ENCODE measurements around the gene AFF3.

AFF3 gene

DNA sequence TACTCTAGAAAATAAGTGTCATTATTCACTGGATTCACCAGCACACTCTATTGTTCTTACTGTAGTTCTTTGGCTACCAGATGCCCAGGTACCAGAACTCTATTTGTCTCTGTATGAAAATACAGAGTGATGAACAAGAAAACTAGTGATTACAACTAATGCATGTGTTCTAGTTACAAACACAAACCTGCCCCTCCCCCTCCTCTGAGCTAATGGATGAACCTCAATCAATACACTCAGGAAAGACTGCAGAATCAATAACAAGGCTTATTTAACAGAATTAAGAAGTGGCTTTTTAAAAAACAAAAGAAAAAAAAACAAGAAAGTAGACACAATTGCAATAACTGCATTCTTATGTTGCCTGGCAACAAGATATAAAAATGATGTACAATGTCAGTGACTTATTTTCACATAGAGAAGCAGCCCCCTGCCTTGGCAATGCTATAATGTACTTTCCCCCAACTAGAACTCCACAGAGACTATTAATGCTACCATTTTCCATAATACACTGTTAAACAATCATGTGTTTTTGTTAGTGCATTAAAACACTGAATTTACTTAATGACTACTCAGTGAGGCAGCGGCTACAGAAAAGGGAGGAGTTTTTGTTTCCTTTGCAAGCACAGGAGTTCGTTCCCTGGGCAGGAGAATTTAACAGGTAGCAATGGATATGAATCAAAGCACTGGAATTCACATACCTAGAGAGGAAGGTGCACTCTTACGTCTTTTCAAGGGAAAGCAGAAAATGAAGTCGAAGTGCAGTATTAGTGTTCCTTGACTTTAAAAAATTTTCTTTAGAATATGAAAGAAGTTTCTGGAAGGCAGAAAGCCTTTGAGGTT is 333.8 kb downstream of the AFF3 start:
- no peak overlapping the region for H3K27ac ChIP-seq (ENCODE audit: low read length)
- no peak overlapping the region for H3K9ac ChIP-seq (ENCODE audit: low read length in 2 of 2)
- no peaks in the 10 kb centered on the region for H3K27me3 ChIP-seq (ENCODE audit: control insufficient read depth in 1 of 2, insufficient read depth in 2 of 2, low read length in 2 of 2)
- H3K9me3 ChIP-seq (ENCODE audit: control insufficient read depth in 2 of 2, low read length in 2 of 2) = no peaks in the 10 kb centered on the region
- H3K4me1 ChIP-seq (ENCODE audit: control insufficient read depth, insufficient read depth, low read length) = no peaks in the 10 kb centered on the region
- H3K36me3 ChIP-seq (ENCODE audit: control insufficient read depth in 2 of 2, insufficient read depth in 2 of 2, low read length in 2 of 2) = no peaks in the 10 kb centered on the region
- H3K4me3 ChIP-seq (ENCODE audit: low read length in 2 of 2) = no peak overlapping the region

DNA sequence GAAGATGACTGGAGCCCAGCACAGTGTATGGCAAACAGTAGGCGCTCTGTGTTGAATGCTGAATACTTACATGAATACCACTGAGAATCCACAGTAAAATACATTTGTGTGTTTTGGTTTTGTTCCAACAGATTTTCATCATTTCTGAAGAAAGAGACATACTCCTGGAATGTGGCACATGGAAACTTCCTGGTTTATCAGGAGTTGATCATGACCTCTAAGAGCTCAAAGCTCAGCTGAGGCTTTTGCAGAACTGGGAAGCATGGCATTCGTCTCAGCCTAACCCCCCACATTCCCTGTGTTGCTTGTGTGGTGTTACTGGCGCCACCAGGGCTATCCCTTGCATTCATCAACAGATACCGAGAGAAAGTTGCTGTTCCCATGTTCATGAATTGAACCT is 335.6 kb downstream of the AFF3 start:
- H3K4me1 ChIP-seq (ENCODE audit: control insufficient read depth, insufficient read depth, low read length) = no peaks in the 10 kb centered on the region

DNA sequence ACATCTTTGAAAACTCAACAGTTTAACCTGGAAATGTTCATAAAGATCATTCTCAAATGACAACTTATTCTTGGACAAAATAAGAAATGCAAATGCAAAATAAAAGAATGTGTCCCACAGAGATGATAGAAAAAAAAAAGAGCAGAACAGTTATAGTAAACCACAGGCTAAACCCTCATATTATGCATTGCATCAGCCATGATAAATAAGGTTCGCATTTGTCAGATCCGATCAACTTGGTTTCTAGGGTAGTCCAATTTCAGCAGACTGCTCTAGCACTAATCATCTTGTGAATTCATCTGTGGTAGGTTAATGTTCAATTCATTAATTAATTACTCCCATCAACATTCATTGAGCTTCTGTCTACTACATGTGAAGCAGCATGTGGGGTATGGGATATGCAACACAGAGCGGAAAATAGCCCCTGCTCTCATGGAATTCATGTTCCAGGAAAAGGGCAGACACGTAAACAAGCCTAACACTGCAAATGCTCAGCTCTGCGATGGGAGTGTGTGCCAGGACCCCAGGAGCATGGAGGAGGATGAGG is 336.4 kb downstream of the AFF3 start:
- Histone ChIP-seq H3K36me3 (ENCODE audit: control insufficient read depth in 2 of 2, insufficient read depth in 2 of 2, low read length in 2 of 2) (no peaks in the 10 kb centered on the region), H3K9me3 (ENCODE audit: control insufficient read depth in 2 of 2, low read length in 2 of 2) (no peaks in the 10 kb centered on the region), H3K27ac (ENCODE audit: low read length) (no peak overlapping the region), H3K4me3 (ENCODE audit: low read length in 2 of 2) (no peak overlapping the region), H3K4me1 (ENCODE audit: control insufficient read depth, insufficient read depth, low read length) (no peaks in the 10 kb centered on the region), H3K27me3 (ENCODE audit: control insufficient read depth in 1 of 2, insufficient read depth in 2 of 2, low read length in 2 of 2) (no peaks in the 10 kb centered on the region), H3K9ac (ENCODE audit: low read length in 2 of 2) (no peak overlapping the region)

More for the DNA sequence above, 335.6 kb downstream of the AFF3 start:
- H3K36me3 ChIP-seq (ENCODE audit: control insufficient read depth in 2 of 2, insufficient read depth in 2 of 2, low read length in 2 of 2) = no peaks in the 10 kb centered on the region
- H3K9ac ChIP-seq (ENCODE audit: low read length in 2 of 2) = no peak overlapping the region
- H3K4me3 ChIP-seq (ENCODE audit: low read length in 2 of 2) = no peak overlapping the region
- H3K27me3 ChIP-seq (ENCODE audit: control insufficient read depth in 1 of 2, insufficient read depth in 2 of 2, low read length in 2 of 2) = no peaks in the 10 kb centered on the region
- H3K27ac ChIP-seq (ENCODE audit: low read length) = no peak overlapping the region
- H3K9me3 ChIP-seq (ENCODE audit: control insufficient read depth in 2 of 2, low read length in 2 of 2) = no peaks in the 10 kb centered on the region

DNA sequence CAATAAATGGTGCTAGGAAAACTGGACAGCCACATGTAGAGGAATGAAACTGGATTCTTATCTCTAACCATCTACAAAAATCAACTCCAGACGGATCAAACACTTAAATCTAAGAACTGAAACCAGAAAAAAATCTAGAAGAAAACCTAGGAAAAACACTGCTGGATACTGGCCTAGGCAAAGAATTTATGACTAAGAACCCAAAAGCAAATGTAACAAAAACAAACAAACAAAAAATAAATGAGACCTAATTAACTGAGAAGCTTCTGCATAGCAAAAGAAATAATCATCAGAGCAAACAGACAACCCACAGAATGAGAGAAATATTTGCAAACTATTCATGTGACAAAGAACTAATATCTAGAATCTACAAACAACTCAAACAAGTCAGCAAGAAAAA is 338.5 kb downstream of the AFF3 start:
- Histone ChIP-seq H3K4me1 (ENCODE audit: control insufficient read depth, insufficient read depth, low read length) (no peaks in the 10 kb centered on the region), H3K27ac (ENCODE audit: low read length) (no peak overlapping the region), H3K9ac (ENCODE audit: low read length in 2 of 2) (no peak overlapping the region), H3K36me3 (ENCODE audit: control insufficient read depth in 2 of 2, insufficient read depth in 2 of 2, low read length in 2 of 2) (no peaks in the 10 kb centered on the region), H3K27me3 (ENCODE audit: control insufficient read depth in 1 of 2, insufficient read depth in 2 of 2, low read length in 2 of 2) (no peaks in the 10 kb centered on the region), H3K9me3 (ENCODE audit: control insufficient read depth in 2 of 2, low read length in 2 of 2) (no peaks in the 10 kb centered on the region), H3K4me3 (ENCODE audit: low read length in 2 of 2) (no peak overlapping the region)

DNA sequence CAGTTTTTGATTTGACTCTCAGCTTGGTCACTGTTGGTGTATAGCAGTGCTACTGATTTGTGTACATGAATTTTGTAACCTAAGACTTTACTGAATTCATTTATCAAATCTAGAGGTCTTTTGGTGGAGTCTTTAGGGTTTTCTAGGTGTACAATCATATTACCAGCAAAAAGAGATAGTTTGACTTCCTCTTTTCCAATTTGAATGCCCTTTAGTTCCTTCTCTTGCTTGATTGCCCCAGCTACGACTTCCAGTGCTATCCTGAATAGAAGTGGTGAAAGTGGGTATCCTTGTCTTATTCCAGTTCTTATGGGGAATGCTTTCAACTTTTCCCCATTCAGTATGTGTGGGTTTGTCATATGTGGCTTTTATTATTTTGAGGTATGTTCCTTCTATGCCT is 339.7 kb downstream of the AFF3 start:
- no peak overlapping the region for H3K9ac ChIP-seq (ENCODE audit: low read length in 2 of 2)
- H3K4me1 ChIP-seq (ENCODE audit: control insufficient read depth, insufficient read depth, low read length) = no peaks in the 10 kb centered on the region

DNA sequence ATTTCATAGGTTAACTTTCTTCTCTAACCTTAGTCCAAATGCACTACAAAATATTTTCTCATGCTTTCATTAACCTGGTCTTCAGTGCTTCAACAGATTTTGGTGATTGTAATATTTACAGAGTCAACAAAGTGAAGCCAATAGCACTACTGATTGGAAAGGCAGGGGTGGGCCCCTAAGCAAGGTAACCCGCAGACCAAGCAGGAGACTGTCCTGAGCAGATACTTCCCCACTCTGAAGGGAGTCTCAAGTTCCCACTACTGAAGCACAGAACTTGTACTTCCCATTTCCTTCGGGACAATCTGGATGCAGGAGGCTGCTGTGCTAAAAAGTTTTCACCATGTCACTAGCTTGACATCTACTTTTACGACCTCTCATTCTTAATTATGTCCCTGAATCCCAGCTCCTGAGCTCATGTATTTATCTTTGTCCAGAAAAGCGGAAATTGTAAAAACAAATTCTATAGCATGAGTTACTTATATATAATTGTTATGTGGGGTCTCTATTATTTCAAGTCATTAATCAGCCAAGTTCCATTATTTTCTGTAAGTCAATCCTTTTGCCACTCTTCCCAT is 341.0 kb downstream of the AFF3 start:
- no peaks in the 10 kb centered on the region for H3K9me3 ChIP-seq (ENCODE audit: control insufficient read depth in 2 of 2, low read length in 2 of 2)
- no peak overlapping the region for H3K9ac ChIP-seq (ENCODE audit: low read length in 2 of 2)
- no peaks in the 10 kb centered on the region for H3K27me3 ChIP-seq (ENCODE audit: control insufficient read depth in 1 of 2, insufficient read depth in 2 of 2, low read length in 2 of 2)
- H3K4me3 ChIP-seq (ENCODE audit: low read length in 2 of 2) = no peak overlapping the region
- H3K36me3 ChIP-seq (ENCODE audit: control insufficient read depth in 2 of 2, insufficient read depth in 2 of 2, low read length in 2 of 2) = no peaks in the 10 kb centered on the region
- H3K27ac ChIP-seq (ENCODE audit: low read length) = no peak overlapping the region
- no peaks in the 10 kb centered on the region for H3K4me1 ChIP-seq (ENCODE audit: control insufficient read depth, insufficient read depth, low read length)

More for the DNA sequence above, 339.7 kb downstream of the AFF3 start:
- Histone ChIP-seq H3K27me3 (ENCODE audit: control insufficient read depth in 1 of 2, insufficient read depth in 2 of 2, low read length in 2 of 2) (no peaks in the 10 kb centered on the region), H3K4me3 (ENCODE audit: low read length in 2 of 2) (no peak overlapping the region), H3K36me3 (ENCODE audit: control insufficient read depth in 2 of 2, insufficient read depth in 2 of 2, low read length in 2 of 2) (no peaks in the 10 kb centered on the region), H3K27ac (ENCODE audit: low read length) (no peak overlapping the region), H3K9me3 (ENCODE audit: control insufficient read depth in 2 of 2, low read length in 2 of 2) (no peaks in the 10 kb centered on the region)

DNA sequence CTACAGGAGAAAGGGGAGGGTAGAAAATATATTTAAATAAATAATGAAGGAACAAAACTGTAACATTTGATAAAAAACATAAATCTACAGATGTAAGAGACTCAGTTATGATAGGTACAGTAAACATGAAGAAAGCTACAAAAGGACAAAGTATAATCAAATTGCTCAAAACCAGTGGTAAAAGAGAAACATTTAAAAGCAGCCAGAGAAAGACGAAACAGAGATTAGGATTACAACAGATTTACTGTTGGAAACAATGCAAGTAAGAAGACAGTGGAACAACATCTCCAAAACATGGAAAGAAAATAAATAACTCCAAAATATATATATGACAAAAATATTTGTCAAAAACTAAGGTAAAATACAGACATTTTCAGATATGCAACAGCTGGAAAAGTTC is 344.9 kb downstream of the AFF3 start:
- Histone ChIP-seq H3K9me3 (ENCODE audit: control insufficient read depth in 2 of 2, low read length in 2 of 2) (no peaks in the 10 kb centered on the region), H3K36me3 (ENCODE audit: control insufficient read depth in 2 of 2, insufficient read depth in 2 of 2, low read length in 2 of 2) (no peaks in the 10 kb centered on the region), H3K9ac (ENCODE audit: low read length in 2 of 2) (no peak overlapping the region), H3K27ac (ENCODE audit: low read length) (no peak overlapping the region), H3K27me3 (ENCODE audit: control insufficient read depth in 1 of 2, insufficient read depth in 2 of 2, low read length in 2 of 2) (no peaks in the 10 kb centered on the region), H3K4me1 (ENCODE audit: control insufficient read depth, insufficient read depth, low read length) (no peaks in the 10 kb centered on the region), H3K4me3 (ENCODE audit: low read length in 2 of 2) (no peak overlapping the region)

DNA sequence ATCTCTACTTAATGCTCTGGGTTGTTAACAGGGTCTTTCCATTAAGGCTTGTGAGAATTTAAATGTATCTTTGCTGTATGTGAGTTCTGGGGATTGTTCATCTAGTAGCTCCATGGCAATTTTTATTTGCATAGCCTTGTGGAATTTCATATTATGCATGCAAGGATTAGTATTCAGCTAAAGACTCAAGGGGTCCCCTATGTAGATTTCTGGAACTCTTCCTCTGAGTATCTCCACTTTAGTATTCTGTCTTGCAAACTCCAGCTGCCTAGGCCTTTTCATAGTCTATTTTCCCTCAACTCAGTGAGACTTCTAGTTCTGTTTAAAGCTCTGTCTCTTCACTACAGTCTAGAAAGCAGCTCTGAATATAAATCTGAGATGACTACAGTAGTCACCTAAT is 348.0 kb downstream of the AFF3 start:
- no peak overlapping the region for H3K27ac ChIP-seq (ENCODE audit: low read length)
- H3K27me3 ChIP-seq (ENCODE audit: control insufficient read depth in 1 of 2, insufficient read depth in 2 of 2, low read length in 2 of 2) = no peaks in the 10 kb centered on the region
- no peaks in the 10 kb centered on the region for H3K9me3 ChIP-seq (ENCODE audit: control insufficient read depth in 2 of 2, low read length in 2 of 2)
- no peak overlapping the region for H3K9ac ChIP-seq (ENCODE audit: low read length in 2 of 2)
- no peak overlapping the region for H3K4me3 ChIP-seq (ENCODE audit: low read length in 2 of 2)
- H3K36me3 ChIP-seq (ENCODE audit: control insufficient read depth in 2 of 2, insufficient read depth in 2 of 2, low read length in 2 of 2) = no peaks in the 10 kb centered on the region
- no peaks in the 10 kb centered on the region for H3K4me1 ChIP-seq (ENCODE audit: control insufficient read depth, insufficient read depth, low read length)

DNA sequence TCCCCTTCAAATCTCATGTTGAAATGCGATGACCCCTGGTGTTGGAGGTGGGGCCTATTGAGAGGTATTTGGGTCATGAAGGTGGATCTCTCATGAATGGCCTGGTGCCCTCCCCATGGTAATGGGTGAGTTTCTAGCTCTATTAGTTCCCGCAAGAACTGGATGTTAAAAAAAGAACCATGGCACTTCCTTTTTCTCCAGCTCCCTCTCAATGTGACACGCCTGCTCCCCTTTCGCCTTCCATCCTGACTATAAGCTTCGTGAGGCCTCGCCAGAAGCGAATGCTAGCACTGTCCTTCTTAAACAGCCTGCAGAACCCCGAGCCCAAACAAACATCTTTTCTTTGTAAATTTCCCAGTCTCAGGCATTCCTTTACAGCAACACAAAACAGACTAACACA is 349.4 kb downstream of the AFF3 start:
- H3K27me3 ChIP-seq (ENCODE audit: control insufficient read depth in 1 of 2, insufficient read depth in 2 of 2, low read length in 2 of 2) = no peaks in the 10 kb centered on the region
- H3K4me1 ChIP-seq (ENCODE audit: control insufficient read depth, insufficient read depth, low read length) = no peaks in the 10 kb centered on the region
- no peaks in the 10 kb centered on the region for H3K9me3 ChIP-seq (ENCODE audit: control insufficient read depth in 2 of 2, low read length in 2 of 2)
- no peak overlapping the region for H3K9ac ChIP-seq (ENCODE audit: low read length in 2 of 2)
- H3K27ac ChIP-seq (ENCODE audit: low read length) = no peak overlapping the region
- no peak overlapping the region for H3K4me3 ChIP-seq (ENCODE audit: low read length in 2 of 2)
- no peaks in the 10 kb centered on the region for H3K36me3 ChIP-seq (ENCODE audit: control insufficient read depth in 2 of 2, insufficient read depth in 2 of 2, low read length in 2 of 2)

DNA sequence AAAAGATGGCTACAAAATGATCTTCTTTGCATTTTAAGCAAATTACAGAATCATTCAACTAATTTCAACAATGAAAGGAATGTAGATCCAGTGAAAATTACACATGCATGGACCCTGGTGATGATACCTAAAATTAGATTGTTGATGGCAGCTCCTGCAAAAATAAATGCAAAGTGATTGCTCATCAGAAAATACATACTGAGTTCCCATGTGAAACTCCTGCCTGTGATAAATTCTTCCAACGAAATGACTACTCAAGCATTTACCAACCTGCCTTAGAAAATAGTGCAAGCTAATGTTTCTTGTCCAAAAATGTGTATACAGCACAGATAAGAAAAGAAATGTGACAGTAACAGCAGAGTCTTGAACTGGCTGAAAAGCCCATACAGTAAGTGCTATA is 352.5 kb downstream of the AFF3 start:
- H3K9ac ChIP-seq (ENCODE audit: low read length in 2 of 2) = no peak overlapping the region
- no peaks in the 10 kb centered on the region for H3K4me1 ChIP-seq (ENCODE audit: control insufficient read depth, insufficient read depth, low read length)
- no peaks in the 10 kb centered on the region for H3K36me3 ChIP-seq (ENCODE audit: control insufficient read depth in 2 of 2, insufficient read depth in 2 of 2, low read length in 2 of 2)
- H3K27me3 ChIP-seq (ENCODE audit: control insufficient read depth in 1 of 2, insufficient read depth in 2 of 2, low read length in 2 of 2) = no peaks in the 10 kb centered on the region
- H3K9me3 ChIP-seq (ENCODE audit: control insufficient read depth in 2 of 2, low read length in 2 of 2) = no peaks in the 10 kb centered on the region
- no peak overlapping the region for H3K4me3 ChIP-seq (ENCODE audit: low read length in 2 of 2)
- no peak overlapping the region for H3K27ac ChIP-seq (ENCODE audit: low read length)
